Measurements from ENCODE around the gene ENOPH1.

ENOPH1 gene

GRCh38 chr4:82428526-82428968, 1.8 kb upstream of the ENOPH1 start:
- DNase-seq (ENCODE audit: low read depth): no peak

GRCh38 chr4:82428969-82429727, 1.2 kb upstream of the ENOPH1 start:
- peak; percentile 66 for DNase-seq (ENCODE audit: low read depth)

GRCh38 chr4:82429728-82430192, 630 bp upstream of the ENOPH1 start:
- DNase-seq (ENCODE audit: low read depth): peak; percentile 46

GRCh38 chr4:82430964-82431745, 765 bp downstream of the ENOPH1 start:
- no peak for DNase-seq (ENCODE audit: low read depth)

- no peak for DNase-seq (ENCODE audit: low read depth)
Observed at GRCh38 chr4:82431831-82432230, 1.4 kb downstream of the ENOPH1 start.

GRCh38 chr4:82432596-82432995, 2.2 kb downstream of the ENOPH1 start:
- DNase-seq (ENCODE audit: low read depth): no peak

GRCh38 chr4:82433791-82434190, 3.4 kb downstream of the ENOPH1 start:
- DNase-seq (ENCODE audit: low read depth): no peak

GRCh38 chr4:82434949-82435348, 4.6 kb downstream of the ENOPH1 start:
- DNase-seq (ENCODE audit: low read depth): no peak

- DNase-seq (ENCODE audit: low read depth): no peak
Observed at GRCh38 chr4:82436130-82436529, 5.7 kb downstream of the ENOPH1 start.

GRCh38 chr4:82436780-82437179, 6.4 kb downstream of the ENOPH1 start:
- DNase-seq (ENCODE audit: low read depth): no peak

- no peak for DNase-seq (ENCODE audit: low read depth)
Observed at GRCh38 chr4:82437285-82438005, 7.1 kb downstream of the ENOPH1 start.

GRCh38 chr4:82439088-82439487, 8.7 kb downstream of the ENOPH1 start:
- DNase-seq (ENCODE audit: low read depth): no peak

- no peak for DNase-seq (ENCODE audit: low read depth)
Observed at GRCh38 chr4:82447886-82448285, 17.5 kb downstream of the ENOPH1 start.

GRCh38 chr4:82450966-82451755, 20.8 kb downstream of the ENOPH1 start:
- DNase-seq (ENCODE audit: low read depth): no peak

GRCh38 chr4:82452026-82452425, 21.6 kb downstream of the ENOPH1 start:
- DNase-seq (ENCODE audit: low read depth): no peak

- no peak for DNase-seq (ENCODE audit: low read depth)
Observed at GRCh38 chr4:82457266-82457665, 26.9 kb downstream of the ENOPH1 start.

- no peak for DNase-seq (ENCODE audit: low read depth)
Observed at GRCh38 chr4:82458729-82459128, 28.3 kb downstream of the ENOPH1 start.

GRCh38 chr4:82461710-82462109, 31.3 kb downstream of the ENOPH1 start:
- DNase-seq (ENCODE audit: low read depth): no peak

- peak; percentile 54 for DNase-seq (ENCODE audit: low read depth)
Observed at GRCh38 chr4:82462415-82462831, 32.0 kb downstream of the ENOPH1 start.

- no peak for DNase-seq (ENCODE audit: low read depth)
Observed at GRCh38 chr4:82463221-82463620, 32.8 kb downstream of the ENOPH1 start.

GRCh38 chr4:82467471-82467870, 37.1 kb downstream of the ENOPH1 start:
- DNase-seq (ENCODE audit: low read depth): no peak

Measured in CMK (cell line).